ENCODE data around the gene BRF1.
A peak's percentile ranks its signal among the peaks of the same experiment; 100 is the strongest.

BRF1 gene

GRCh38 chr14:105324080-105324778 lies 23.4 kb upstream of the BRF1 start:
- Histone ChIP-seq H3K4me1 (ENCODE audit: control insufficient read depth, insufficient read depth, low read length) (peaks cover 35% of the 10 kb centered on the region), H3K4me2 (ENCODE audit: low read length) (no peak overlapping the region), H3K9ac (ENCODE audit: low read depth, low read length) (no peak overlapping the region), H3K4me3 (ENCODE audit: low read length) (no peak overlapping the region), H3K9me3 (replicated peaks; ENCODE audit: low read length) (no peaks in the 10 kb centered on the region), H3K36me3 (ENCODE audit: insufficient read depth, low read length) (no peaks in the 10 kb centered on the region), H3K27me3 (ENCODE audit: control insufficient read depth, insufficient read depth, low read length) (no peaks in the 10 kb centered on the region)

- no peak overlapping the region for H3K9ac ChIP-seq (ENCODE audit: low read depth, low read length)
- H3K4me2 ChIP-seq (ENCODE audit: low read length), result no peak overlapping the region
- no peaks in the 10 kb centered on the region for H3K27me3 ChIP-seq (ENCODE audit: control insufficient read depth, insufficient read depth, low read length)
- H3K9me3 ChIP-seq (replicated peaks; ENCODE audit: low read length), result no peaks in the 10 kb centered on the region
- H3K4me3 ChIP-seq (ENCODE audit: low read length), result no peak overlapping the region
- H3K4me1 ChIP-seq (ENCODE audit: control insufficient read depth, insufficient read depth, low read length), result peaks cover 29% of the 10 kb centered on the region
- no peaks in the 10 kb centered on the region for H3K36me3 ChIP-seq (ENCODE audit: insufficient read depth, low read length)
Measured at GRCh38 chr14:105323663-105324062, 22.9 kb upstream of the BRF1 start.

- H3K36me3 ChIP-seq (ENCODE audit: insufficient read depth, low read length), result no peaks in the 10 kb centered on the region
- H3K9me3 ChIP-seq (replicated peaks; ENCODE audit: low read length), result no peaks in the 10 kb centered on the region
- no peak overlapping the region for H3K4me3 ChIP-seq (ENCODE audit: low read length)
- H3K27me3 ChIP-seq (ENCODE audit: control insufficient read depth, insufficient read depth, low read length), result no peaks in the 10 kb centered on the region
- H3K4me1 ChIP-seq (ENCODE audit: control insufficient read depth, insufficient read depth, low read length), result peaks cover 25% of the 10 kb centered on the region
- peak overlapping the region; percentile 62 for H3K4me2 ChIP-seq (ENCODE audit: low read length)
- no peak overlapping the region for H3K9ac ChIP-seq (ENCODE audit: low read depth, low read length)
Measured at GRCh38 chr14:105322791-105323556, 22.2 kb upstream of the BRF1 start.

- H3K4me1 ChIP-seq (ENCODE audit: control insufficient read depth, insufficient read depth, low read length), result peaks cover 37% of the 10 kb centered on the region
- H3K27me3 ChIP-seq (ENCODE audit: control insufficient read depth, insufficient read depth, low read length), result no peaks in the 10 kb centered on the region
- no peaks in the 10 kb centered on the region for H3K9me3 ChIP-seq (replicated peaks; ENCODE audit: low read length)
- no peaks in the 10 kb centered on the region for H3K36me3 ChIP-seq (ENCODE audit: insufficient read depth, low read length)
- H3K9ac ChIP-seq (ENCODE audit: low read depth, low read length), result peak overlapping the region; percentile 2
- H3K4me3 ChIP-seq (ENCODE audit: low read length), result peak overlapping the region; percentile 21
- peak overlapping the region; percentile 96 for H3K4me2 ChIP-seq (ENCODE audit: low read length)
Measured at GRCh38 chr14:105317546-105317945, 16.7 kb upstream of the BRF1 start.

GRCh38 chr14:105316968-105317510 lies 16.2 kb upstream of the BRF1 start:
- H3K9ac ChIP-seq (ENCODE audit: low read depth, low read length), result peak overlapping the region; percentile 2
- H3K4me3 ChIP-seq (ENCODE audit: low read length), result peak overlapping the region; percentile 21
- peaks cover 34% of the 10 kb centered on the region for H3K4me1 ChIP-seq (ENCODE audit: control insufficient read depth, insufficient read depth, low read length)

GRCh38 chr14:105316577-105316941 lies 15.8 kb upstream of the BRF1 start:
- H3K36me3 ChIP-seq (ENCODE audit: insufficient read depth, low read length), result no peaks in the 10 kb centered on the region
- peak overlapping the region; percentile 96 for H3K4me2 ChIP-seq (ENCODE audit: low read length)
- no peaks in the 10 kb centered on the region for H3K9me3 ChIP-seq (replicated peaks; ENCODE audit: low read length)
- H3K27me3 ChIP-seq (ENCODE audit: control insufficient read depth, insufficient read depth, low read length), result no peaks in the 10 kb centered on the region
- H3K4me3 ChIP-seq (ENCODE audit: low read length), result peak overlapping the region; percentile 21
- no peak overlapping the region for H3K9ac ChIP-seq (ENCODE audit: low read depth, low read length)
- peaks cover 34% of the 10 kb centered on the region for H3K4me1 ChIP-seq (ENCODE audit: control insufficient read depth, insufficient read depth, low read length)

More at GRCh38 chr14:105316968-105317510, 16.2 kb upstream of the BRF1 start:
- Histone ChIP-seq H3K9me3 (replicated peaks; ENCODE audit: low read length) (no peaks in the 10 kb centered on the region), H3K36me3 (ENCODE audit: insufficient read depth, low read length) (no peaks in the 10 kb centered on the region), H3K4me2 (ENCODE audit: low read length) (peak overlapping the region; percentile 96), H3K27me3 (ENCODE audit: control insufficient read depth, insufficient read depth, low read length) (no peaks in the 10 kb centered on the region)

GRCh38 chr14:105315941-105316576 lies 15.3 kb upstream of the BRF1 start:
- peak overlapping the region; percentile 72 for H3K9ac ChIP-seq (ENCODE audit: low read depth, low read length)
- H3K4me1 ChIP-seq (ENCODE audit: control insufficient read depth, insufficient read depth, low read length), result peaks cover 34% of the 10 kb centered on the region
- peak overlapping the region; percentile 96 for H3K4me2 ChIP-seq (ENCODE audit: low read length)
- no peaks in the 10 kb centered on the region for H3K27me3 ChIP-seq (ENCODE audit: control insufficient read depth, insufficient read depth, low read length)
- H3K4me3 ChIP-seq (ENCODE audit: low read length), result peak overlapping the region; percentile 90
- H3K9me3 ChIP-seq (replicated peaks; ENCODE audit: low read length), result no peaks in the 10 kb centered on the region
- H3K36me3 ChIP-seq (ENCODE audit: insufficient read depth, low read length), result no peaks in the 10 kb centered on the region

GRCh38 chr14:105315211-105315721 lies 14.5 kb upstream of the BRF1 start:
- Histone ChIP-seq H3K36me3 (ENCODE audit: insufficient read depth, low read length) (no peaks in the 10 kb centered on the region), H3K4me1 (ENCODE audit: control insufficient read depth, insufficient read depth, low read length) (peaks cover 34% of the 10 kb centered on the region), H3K4me3 (ENCODE audit: low read length) (peak overlapping the region; percentile 90), H3K9me3 (replicated peaks; ENCODE audit: low read length) (no peaks in the 10 kb centered on the region), H3K9ac (ENCODE audit: low read depth, low read length) (peak overlapping the region; percentile 72), H3K27me3 (ENCODE audit: control insufficient read depth, insufficient read depth, low read length) (no peaks in the 10 kb centered on the region), H3K4me2 (ENCODE audit: low read length) (peak overlapping the region; percentile 96)

- H3K9me3 ChIP-seq (replicated peaks; ENCODE audit: low read length), result no peaks in the 10 kb centered on the region
Measured at GRCh38 chr14:105314287-105315200, 13.7 kb upstream of the BRF1 start, which contains the start of gene PACS2. Gene PACS2, plus strand, starts transcription at chr14:105314748. Its CDS starts 171 bp downstream, at chr14:105314919.

GRCh38 chr14:105313381-105314286 lies 12.8 kb upstream of the BRF1 start:
- H3K4me3 ChIP-seq (ENCODE audit: low read length), result peak overlapping the region; percentile 69
- no peaks in the 10 kb centered on the region for H3K36me3 ChIP-seq (ENCODE audit: insufficient read depth, low read length)
- H3K4me2 ChIP-seq (ENCODE audit: low read length), result peak overlapping the region; percentile 83
- peak overlapping the region; percentile 70 for H3K9ac ChIP-seq (ENCODE audit: low read depth, low read length)
- peaks cover 34% of the 10 kb centered on the region for H3K4me1 ChIP-seq (ENCODE audit: control insufficient read depth, insufficient read depth, low read length)
- no peaks in the 10 kb centered on the region for H3K27me3 ChIP-seq (ENCODE audit: control insufficient read depth, insufficient read depth, low read length)
- no peaks in the 10 kb centered on the region for H3K9me3 ChIP-seq (replicated peaks; ENCODE audit: low read length)

More at GRCh38 chr14:105314287-105315200, 13.7 kb upstream of the BRF1 start, which contains the start of gene PACS2:
- Histone ChIP-seq H3K9ac (ENCODE audit: low read depth, low read length) (peak within 1 kb of the TSS; percentile 72), H3K4me2 (ENCODE audit: low read length) (peak within 1 kb of the TSS; percentile 96), H3K4me3 (ENCODE audit: low read length) (peak within 1 kb of the TSS; percentile 90), H3K36me3 (ENCODE audit: insufficient read depth, low read length) (no peaks in the 10 kb centered on the region), H3K27me3 (ENCODE audit: control insufficient read depth, insufficient read depth, low read length) (no peaks in the 10 kb centered on the region), H3K4me1 (ENCODE audit: control insufficient read depth, insufficient read depth, low read length) (peaks cover 34% of the 10 kb centered on the region)
